ENCODE measurements around the gene PDRG1. TPM values are rescaled to one million over a fixed set of nuclear protein-coding genes. Genes with fewer than 3 reads are reported as not detected.

Gene PDRG1
- total RNA-seq, 1 donor from 2014 or later, result 15.5 TPM

- intact Hi-C loops (cut with micrococcal nuclease), result no loop called here
- Mint-ChIP-seq H3K4me3 (ENCODE audit: low read depth) (no peak overlapping the region), H3K4me1 (ENCODE audit: low read depth) (no peaks in the 10 kb centered on the region), H3K9me3 (no peaks in the 10 kb centered on the region), H3K36me3 (ENCODE audit: low read depth) (no peaks in the 10 kb centered on the region), H3K27me3 (ENCODE audit: low read depth) (peaks cover 4% of the 10 kb centered on the region), H3K27ac (no peak overlapping the region)
- DNase-seq (ENCODE audit: low spot score), result no peak
Observed at GRCh38 chr20:31903627-31904386, 48.0 kb downstream of the PDRG1 start.

- Mint-ChIP-seq H3K36me3 (ENCODE audit: low read depth) (no peaks in the 10 kb centered on the region), H3K27ac (no peak overlapping the region), H3K9me3 (no peaks in the 10 kb centered on the region), H3K27me3 (ENCODE audit: low read depth) (peaks cover 9% of the 10 kb centered on the region), H3K4me3 (ENCODE audit: low read depth) (no peak overlapping the region), H3K4me1 (ENCODE audit: low read depth) (no peaks in the 10 kb centered on the region)
- intact Hi-C loops (cut with micrococcal nuclease), result no loop called here
- no peak for DNase-seq (ENCODE audit: low spot score)
Observed at GRCh38 chr20:31901615-31902014, 50.2 kb downstream of the PDRG1 start.

- Mint-ChIP-seq H3K9me3 (no peaks in the 10 kb centered on the region), H3K4me3 (ENCODE audit: low read depth) (no peak overlapping the region), H3K27ac (no peak overlapping the region), H3K4me1 (ENCODE audit: low read depth) (peaks cover 3% of the 10 kb centered on the region), H3K36me3 (ENCODE audit: low read depth) (no peaks in the 10 kb centered on the region), H3K27me3 (ENCODE audit: low read depth) (peaks cover 9% of the 10 kb centered on the region)
- intact Hi-C loops (cut with micrococcal nuclease), result no loop called here
- no peak for DNase-seq (ENCODE audit: low spot score)
Observed at GRCh38 chr20:31897541-31897940, 54.3 kb downstream of the PDRG1 start.

- Mint-ChIP-seq H3K27me3 (ENCODE audit: low read depth) (peaks cover 11% of the 10 kb centered on the region), H3K36me3 (ENCODE audit: low read depth) (no peaks in the 10 kb centered on the region), H3K9me3 (no peaks in the 10 kb centered on the region), H3K27ac (no peak overlapping the region), H3K4me1 (ENCODE audit: low read depth) (peaks cover 3% of the 10 kb centered on the region), H3K4me3 (ENCODE audit: low read depth) (no peak overlapping the region)
- intact Hi-C loops (cut with micrococcal nuclease), result no loop called here
- no peak for DNase-seq (ENCODE audit: low spot score)
Observed at GRCh38 chr20:31896049-31896448, 55.8 kb downstream of the PDRG1 start.

- Mint-ChIP-seq H3K36me3 (ENCODE audit: low read depth) (no peaks in the 10 kb centered on the region), H3K27me3 (ENCODE audit: low read depth) (peaks cover 11% of the 10 kb centered on the region), H3K27ac (no peak overlapping the region), H3K4me1 (ENCODE audit: low read depth) (peaks cover 3% of the 10 kb centered on the region), H3K9me3 (no peaks in the 10 kb centered on the region), H3K4me3 (ENCODE audit: low read depth) (no peak overlapping the region)
- intact Hi-C loops (cut with micrococcal nuclease), result no loop called here
- DNase-seq (ENCODE audit: low spot score), result no peak
Observed at GRCh38 chr20:31894980-31895675, 56.7 kb downstream of the PDRG1 start.

Other genes starting within 250 kb of the PDRG1 start
- gene BCL2L1, start 229.2 kb downstream of the PDRG1 start, total RNA-seq, result 313 and 326 TPM in 2 replicates
- gene TPX2, start 212.8 kb downstream of the PDRG1 start, total RNA-seq, result 82.8 and 83.0 TPM in 2 replicates
- gene MYLK2, start 132.7 kb downstream of the PDRG1 start, total RNA-seq, result 0.27 and 0.51 TPM in 2 replicates
- gene FOXS1, start 106.4 kb downstream of the PDRG1 start, total RNA-seq, result not detected in 2 replicates
- not detected in 2 replicates for gene DUSP15, start 81.5 kb downstream of the PDRG1 start, total RNA-seq
- not detected in 2 replicates for gene TTLL9, start 81.4 kb downstream of the PDRG1 start, total RNA-seq
- gene XKR7, start 16.1 kb upstream of the PDRG1 start, total RNA-seq, result not detected in 2 replicates
- not detected in 2 replicates for gene CCM2L, start 58.4 kb upstream of the PDRG1 start, total RNA-seq
- gene HCK, start 100.2 kb upstream of the PDRG1 start, total RNA-seq, result not detected in 2 replicates
- gene TM9SF4, start 157.7 kb upstream of the PDRG1 start, total RNA-seq, result 47.7 and 49.2 TPM in 2 replicates